AG08396 (cell line): ENCODE data around the gene MAJIN.

ENCODE experiments used
- DNase-seq: peaks from one replicate; pipeline ENCODE4 v3.0.0; 2012; ENCODE audit warnings: low spot score, mixed read lengths

Gene MAJIN

GRCh38 chr11:64911689-64912088 lies 60.2 kb downstream of the MAJIN start:
- no peak for DNase-seq

GRCh38 chr11:64911142-64911541 lies 60.8 kb downstream of the MAJIN start:
- DNase-seq = no peak

GRCh38 chr11:64910451-64911093 lies 61.3 kb downstream of the MAJIN start:
- no peak for DNase-seq

GRCh38 chr11:64909653-64910343 lies 62.1 kb downstream of the MAJIN start:
- no peak for DNase-seq

- DNase-seq = no peak
These were observed 63.1 kb downstream of the MAJIN start for GRCh38 chr11:64908766-64909165.

GRCh38 chr11:64906314-64906635 lies 65.6 kb downstream of the MAJIN start:
- DNase-seq = no peak

- no peak for DNase-seq
These were observed 66.2 kb downstream of the MAJIN start for GRCh38 chr11:64905516-64906313.

GRCh38 chr11:64903291-64903833 lies 68.5 kb downstream of the MAJIN start:
- no peak for DNase-seq

GRCh38 chr11:64902102-64902900 lies 69.6 kb downstream of the MAJIN start:
- no peak for DNase-seq

GRCh38 chr11:64900774-64901173 lies 71.1 kb downstream of the MAJIN start:
- no peak for DNase-seq

GRCh38 chr11:64900263-64900678 lies 71.6 kb downstream of the MAJIN start:
- no peak for DNase-seq

GRCh38 chr11:64898541-64898940 lies 73.4 kb downstream of the MAJIN start:
- no peak for DNase-seq

- no peak for DNase-seq
These were observed 73.8 kb downstream of the MAJIN start for GRCh38 chr11:64898076-64898445.

GRCh38 chr11:64897381-64898075 lies 74.4 kb downstream of the MAJIN start:
- no peak for DNase-seq

GRCh38 chr11:64896448-64897022 lies 75.4 kb downstream of the MAJIN start:
- DNase-seq = no peak

- DNase-seq = no peak
These were observed 77.0 kb downstream of the MAJIN start for GRCh38 chr11:64894812-64895452.

- peak; percentile 88 for DNase-seq
These were observed 77.7 kb downstream of the MAJIN start for GRCh38 chr11:64894070-64894811.

- DNase-seq = no peak
These were observed 78.5 kb downstream of the MAJIN start for GRCh38 chr11:64893194-64894069.

- no peak for DNase-seq
These were observed 79.1 kb downstream of the MAJIN start for GRCh38 chr11:64892838-64893193.
